HepG2 (cell line): ENCODE results near the gene CMTM1. TPM values are rescaled to one million over a fixed set of nuclear protein-coding genes. Genes with fewer than 3 reads are reported as not detected.

Source experiments
- CCAR2 ChIP-seq: fragments of 200-400 bp; formaldehyde crosslinking; optimal IDR thresholded peaks from 2 replicates; pipeline ENCODE3; 2018; ENCODE audit warnings: low read depth, mild to moderate bottlenecking, low read length, moderate library complexity
- HOXA3 ChIP-seq: sonication (generic); formaldehyde crosslinking; IDR thresholded peaks from 2 replicates; pipeline ENCODE4 v1.5.0; 2020; ENCODE audit warnings: missing genetic modification reagents
- MAF1 ChIP-seq: sonication (generic); formaldehyde crosslinking; IDR thresholded peaks from 2 replicates; pipeline ENCODE4 v1.5.0; 2020; ENCODE audit warnings: missing genetic modification reagents, borderline replicate concordance
- MED1 ChIP-seq: sonication (generic); formaldehyde crosslinking; IDR thresholded peaks from 2 replicates; pipeline ENCODE4 v1.4.0; 2020; ENCODE audit warnings: missing genetic modification reagents
- NR2C2 ChIP-seq: sonication (generic); formaldehyde crosslinking; IDR thresholded peaks from 2 replicates; pipeline ENCODE4 v1.4.0; 2020; ENCODE audit warnings: missing genetic modification reagents, mild to moderate bottlenecking, moderate library complexity, borderline replicate concordance
- RBM39 ChIP-seq: fragments of 200-400 bp; formaldehyde crosslinking; IDR thresholded peaks from one replicate; pipeline ENCODE4 v1.6.1; 2018; ENCODE audit warnings: antibody characterized with exemption, mild to moderate bottlenecking, low read depth, low read length; ENCODE audit not compliant: poor library complexity, severe bottlenecking
- REST ChIP-seq, 2 experiments: IDR thresholded peaks; 2 replicates each; pipeline ENCODE4 v1.6.1; 2011 to 2012; ENCODE audit warnings: low read length in 2 of 2, borderline replicate concordance in 1 of 2, low read depth in 1 of 2, mild to moderate bottlenecking in 1 of 2, moderate library complexity in 1 of 2
- SP1 ChIP-seq, 2 experiments: fragments of 450-650 bp in 1 of 2; sonication (generic) in 1 of 2; formaldehyde crosslinking in 1 of 2; IDR thresholded peaks; 2 replicates each; pipeline versions ENCODE4 v1.4.0 to v1.6.1; 2016 to 2020; ENCODE audit warnings: missing genetic modification reagents in 1 of 2
- SRSF1 ChIP-seq: fragments of 200-400 bp; formaldehyde crosslinking; optimal IDR thresholded peaks from 2 replicates; pipeline ENCODE3; 2017; ENCODE audit warnings: mild to moderate bottlenecking, low read depth, low read length, moderate library complexity
- TRIM24 ChIP-seq: sonication (generic); formaldehyde crosslinking; IDR thresholded peaks from 2 replicates; pipeline ENCODE4 v1.8.0; 2022; ENCODE audit warnings: mild to moderate bottlenecking, missing genetic modification reagents
- ZFP91 ChIP-seq: sonication (generic); formaldehyde crosslinking; IDR thresholded peaks from 2 replicates; pipeline ENCODE4 v1.9.0; 2022; ENCODE audit warnings: missing genetic modification reagents, mild to moderate bottlenecking, borderline replicate concordance
- ZHX1 ChIP-seq: sonication (generic); formaldehyde crosslinking; IDR thresholded peaks from 2 replicates; pipeline ENCODE4 v1.8.1; 2022; ENCODE audit warnings: low read depth, mild to moderate bottlenecking, missing genetic modification reagents
- ZNF224 ChIP-seq: sonication (generic); formaldehyde crosslinking; IDR thresholded peaks from 2 replicates; pipeline ENCODE4 v1.5.0; 2020; ENCODE audit warnings: mild to moderate bottlenecking, missing genetic modification reagents
- ZNF282 ChIP-seq: fragments of 450-650 bp; IDR thresholded peaks from 2 replicates; pipeline ENCODE4 v1.6.1; 2018; ENCODE audit not compliant: partially characterized antibody
- ZNF367 ChIP-seq: sonication (generic); formaldehyde crosslinking; IDR thresholded peaks from 2 replicates; pipeline ENCODE4 v1.4.0; 2020; ENCODE audit warnings: missing genetic modification reagents, borderline replicate concordance
- ZNF562 ChIP-seq: sonication (generic); formaldehyde crosslinking; IDR thresholded peaks from 2 replicates; pipeline ENCODE4 v1.8.0; 2022; ENCODE audit warnings: missing genetic modification reagents, borderline replicate concordance
- ZNF691 ChIP-seq: sonication (generic); formaldehyde crosslinking; IDR thresholded peaks from 2 replicates; pipeline ENCODE4 v1.4.0; 2020; ENCODE audit warnings: missing genetic modification reagents, low read depth, mild to moderate bottlenecking, borderline replicate concordance
- ZNF703 ChIP-seq: sonication (generic); formaldehyde crosslinking; IDR thresholded peaks from 2 replicates; pipeline ENCODE4 v1.5.1; 2020; ENCODE audit warnings: missing genetic modification reagents, mild to moderate bottlenecking, moderate library complexity, borderline replicate concordance
- ZSCAN12 ChIP-seq: sonication (generic); formaldehyde crosslinking; IDR thresholded peaks from 2 replicates; pipeline ENCODE4 v1.9.0; 2021; ENCODE audit warnings: mild to moderate bottlenecking, missing genetic modification reagents
- polyA plus RNA-seq, 8 experiments: library from polyadenylated mRNA; depleted of rRNA in 3 of 8; stranded (reverse) in 7 of 8; unstranded in 1 of 8; fragments of >200 nt; fragmentation: Illumina TruSeq in 4 of 8; extraction: Trizol in 4 of 8; gene quantifications; 2 replicates each; pipeline versions ENCODE4 v1.2.1 to v1.2.3, GENCODE V29; 2011 to 2016; ENCODE audit warnings: low read depth in 4 of 8, missing spikeins in 1 of 8, mixed read lengths in 1 of 8; ENCODE audit not compliant: insufficient read depth in 1 of 8
- total RNA-seq, 5 experiments: library from RNA; depleted of rRNA; stranded (reverse); fragments of >200 nt; fragmentation: Illumina TruSeq; extraction: Trizol; gene quantifications; 2 replicates each; pipeline ENCODE4 v1.2.3, GENCODE V29; 2016; ENCODE audit warnings: low read depth in 1 of 5

The CMTM1 gene
- total and polyA plus RNA-seq, 2 of the 13 experiments (the other 11 are each of a cell fraction or from before 2014, with no cell fraction given), result 1.7 to 2.9 TPM

- peak; percentile 72 for TF ChIP-seq NR2C2 (CRISPR knock-in tag)
- no peak for TF ChIP-seq MED1 (CRISPR knock-in tag)
- TF ChIP-seq ZNF282, result no peak
- no peak for TF ChIP-seq ZNF562 (CRISPR knock-in tag)
- TF ChIP-seq SRSF1, result peak; percentile 88
- TF ChIP-seq ZNF703 (CRISPR knock-in tag), result no peak
- no peak for TF ChIP-seq MAF1
- TF ChIP-seq SP1 (IDR thresholded peaks at IDR 0.05), result no peak
- 0 out of 2 replicates have a peak, but pooled peaks have one; percentile 21 for TF ChIP-seq SP1 (CRISPR knock-in tag; IDR thresholded peaks at IDR 0.05)
- peak in 1 of 2 experiments; percentile 62; a peak in 1 of 4 replicates for TF ChIP-seq REST (IDR thresholded peaks at IDR 0.05; ENCODE audit: borderline replicate concordance in 1 of 2, low read depth in 1 of 2, low read length in 2 of 2)
- no peak for TF ChIP-seq TRIM24 (CRISPR knock-in tag)
- TF ChIP-seq ZHX1 (CRISPR knock-in tag), result no peak; the same call in none of the 2 replicates
- no peak for TF ChIP-seq CCAR2
- TF ChIP-seq ZFP91 (CRISPR knock-in tag), result no peak
- no peak for TF ChIP-seq ZSCAN12 (CRISPR knock-in tag)
- peak; percentile 15; the same call in 1 of the 2 replicates for TF ChIP-seq ZNF691 (CRISPR knock-in tag)
- no peak; the same call in 1 of the 2 replicates for TF ChIP-seq ZNF367 (CRISPR knock-in tag)
- TF ChIP-seq HOXA3 (CRISPR knock-in tag), result peak; percentile 72; the same call in 1 of the 2 replicates
- no peak for TF ChIP-seq ZNF224
- TF ChIP-seq RBM39, result peak; percentile 82
These were observed 16.7 kb upstream of the CMTM1 start, which contains the start of gene TK2 (continued) for GRCh38 chr16:66549284-66550131.
